Activated CD4-positive, alpha-beta T cell treated with anti-CD3 and anti-CD28 coated beads, Interleukin-2, Interleukin-6, amounts not matched to agents 100 ng/mL and 50 ng/mL, durations not matched to agents 16 hours and 8 hours (primary cell): ENCODE results near the gene FOXP3.

Experiments used
- DNase-seq: peaks from one replicate; pipeline ENCODE4 v3.0.0-alpha.2; 2020

The FOXP3 gene

GRCh38 chrX:49211074-49211473, 53.4 kb downstream of the FOXP3 start:
- DNase-seq: no peak

DNA sequence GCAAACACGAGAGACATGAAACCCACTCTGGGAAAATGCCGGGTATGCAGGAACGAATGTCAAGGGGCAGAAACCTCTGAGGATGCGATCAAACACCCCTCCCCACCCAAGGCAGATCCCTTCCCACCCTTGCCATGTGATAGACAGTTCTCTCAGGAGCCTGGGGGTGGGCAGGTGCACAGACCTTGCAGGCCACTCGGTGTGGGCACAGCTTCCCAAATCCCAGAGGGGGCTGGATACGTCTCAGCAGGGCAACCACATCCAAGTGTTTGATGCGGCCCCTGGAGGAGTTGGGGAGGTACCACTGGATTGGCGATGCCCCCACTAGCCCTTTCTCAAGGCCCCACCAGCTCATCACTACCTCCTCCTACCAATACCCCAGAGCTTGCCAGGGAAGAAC, 54.1 kb downstream of the FOXP3 start:
- no peak for DNase-seq

GRCh38 chrX:49209434-49210251, 54.9 kb downstream of the FOXP3 start:
- DNase-seq: no peak

- DNase-seq: no peak
Observed at GRCh38 chrX:49208399-49208798, 56.1 kb downstream of the FOXP3 start.

GRCh38 chrX:49206543-49206942, 58.0 kb downstream of the FOXP3 start:
- DNase-seq: no peak

GRCh38 chrX:49205443-49205842, 59.1 kb downstream of the FOXP3 start:
- DNase-seq: no peak

DNA sequence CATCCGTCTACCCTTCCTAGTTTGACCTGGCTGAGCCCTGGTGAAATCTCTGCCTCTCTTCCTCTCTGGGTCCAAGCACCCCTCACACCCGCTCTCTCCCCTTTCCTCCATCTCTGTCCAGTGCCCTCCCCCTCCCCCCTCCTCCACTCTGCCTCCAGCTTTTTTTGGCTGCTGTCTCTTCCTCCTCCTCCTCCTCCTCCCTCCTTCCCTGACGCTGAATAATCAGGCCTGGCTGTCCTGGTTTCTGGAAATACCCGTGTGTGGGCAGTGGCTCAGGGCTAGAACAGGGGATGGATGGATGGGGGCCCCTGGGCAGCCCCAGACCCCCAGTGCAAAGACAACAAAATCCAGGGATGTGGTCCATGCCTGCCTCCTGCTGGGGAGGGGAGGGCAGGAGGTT, 59.8 kb downstream of the FOXP3 start:
- no peak for DNase-seq

DNA sequence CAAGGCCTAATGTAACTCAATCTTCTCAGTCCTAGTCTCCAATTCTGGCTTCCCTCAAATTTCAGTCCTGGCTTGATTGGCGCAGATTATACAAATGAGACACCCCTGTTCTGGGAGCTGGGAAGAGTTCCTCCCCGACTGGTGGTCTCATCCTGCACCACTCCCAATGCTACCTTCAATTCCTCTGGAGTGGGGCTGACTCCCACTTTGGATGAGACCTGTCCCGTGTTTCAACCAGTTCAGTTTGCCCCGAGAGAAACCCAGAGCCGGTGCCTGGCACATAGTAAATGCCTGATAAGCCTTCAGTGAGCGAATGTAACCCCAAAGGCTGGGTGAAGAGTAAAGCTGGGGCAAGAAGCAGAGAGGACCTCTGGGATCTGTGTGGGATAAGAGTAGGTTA, 60.5 kb downstream of the FOXP3 start:
- DNase-seq: no peak

GRCh38 chrX:49203536-49203935, 61.0 kb downstream of the FOXP3 start:
- DNase-seq: no peak

DNA sequence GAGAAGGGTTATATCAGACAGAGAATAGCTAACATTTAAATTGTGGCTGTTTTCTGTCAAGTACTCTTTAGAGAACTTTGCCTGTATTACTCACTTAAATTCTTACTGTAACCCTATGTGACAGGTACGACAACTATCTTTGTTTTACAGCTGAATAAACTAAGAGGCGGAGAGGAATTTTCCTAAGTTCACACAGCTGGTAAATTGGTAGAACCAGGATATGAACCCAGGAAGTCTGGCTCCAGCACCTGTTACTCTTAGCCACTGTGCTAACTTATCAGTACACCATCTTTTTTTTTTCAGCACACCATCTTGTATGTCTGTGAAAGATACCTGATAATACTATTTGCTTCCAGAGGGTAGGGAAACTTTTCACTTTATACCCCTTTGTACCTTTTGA, 62.5 kb downstream of the FOXP3 start:
- DNase-seq: no peak
